ENCODE measurements around the gene ATP1A3. TPM values are rescaled to one million over a fixed set of nuclear protein-coding genes. Genes with fewer than 3 reads are reported as not detected.
A peak's percentile ranks its signal among the peaks of the same experiment; 100 is the strongest.
"Not testable (repeated sequence)": the region's sequence is repeated elsewhere in the genome, so short reads cannot be mapped to it uniquely, and the experiment has no call there.

Gene ATP1A3
- total RNA-seq, 1 experiment from 2014 or later, result 0.66 TPM

GRCh38 chr19:42012747-42013146, 18.7 kb upstream of the ATP1A3 start:
- DNase-seq (ENCODE audit: low spot score), result not testable (repeated sequence)

- no peak for DNase-seq (ENCODE audit: low spot score)
Observed at GRCh38 chr19:42010245-42011126, 16.5 kb upstream of the ATP1A3 start.

- no peak for DNase-seq (ENCODE audit: low spot score)
Observed at GRCh38 chr19:42006569-42006968, 12.5 kb upstream of the ATP1A3 start.

- DNase-seq (ENCODE audit: low spot score), result no peak
Observed at GRCh38 chr19:42005504-42005903, 11.5 kb upstream of the ATP1A3 start.

- no peak for DNase-seq (ENCODE audit: low spot score)
Observed at GRCh38 chr19:42003506-42004294, 9.7 kb upstream of the ATP1A3 start.

GRCh38 chr19:41999878-42000208, 5.8 kb upstream of the ATP1A3 start:
- DNase-seq (ENCODE audit: low spot score), result no peak

GRCh38 chr19:41999071-41999877, 5.2 kb upstream of the ATP1A3 start:
- DNase-seq (ENCODE audit: low spot score), result no peak

GRCh38 chr19:41998246-41999020, 4.4 kb upstream of the ATP1A3 start:
- DNase-seq (ENCODE audit: low spot score), result no peak

- DNase-seq (ENCODE audit: low spot score), result no peak
Observed at GRCh38 chr19:41997851-41998229, 3.8 kb upstream of the ATP1A3 start.

GRCh38 chr19:41997121-41997850, 3.3 kb upstream of the ATP1A3 start:
- peak; percentile 47 for DNase-seq (ENCODE audit: low spot score)

GRCh38 chr19:41995959-41996797, 2.1 kb upstream of the ATP1A3 start:
- DNase-seq (ENCODE audit: low spot score), result no peak

- DNase-seq (ENCODE audit: low spot score), result no peak
Observed at GRCh38 chr19:41994994-41995958, 1.2 kb upstream of the ATP1A3 start.

- no peak for DNase-seq (ENCODE audit: low spot score)
Observed at GRCh38 chr19:41994521-41994971, 516 bp upstream of the ATP1A3 start.

- not testable (repeated sequence) for DNase-seq (ENCODE audit: low spot score)
Observed at GRCh38 chr19:41991925-41992569, 2.0 kb downstream of the ATP1A3 start.

- no peak for DNase-seq (ENCODE audit: low spot score)
Observed at GRCh38 chr19:41991025-41991424, 3.0 kb downstream of the ATP1A3 start.

- no peak for DNase-seq (ENCODE audit: low spot score)
Observed at GRCh38 chr19:41990615-41991014, 3.4 kb downstream of the ATP1A3 start.

- DNase-seq (ENCODE audit: low spot score), result no peak
Observed at GRCh38 chr19:41990028-41990427, 4.0 kb downstream of the ATP1A3 start.

GRCh38 chr19:41988947-41989346, 5.1 kb downstream of the ATP1A3 start:
- DNase-seq (ENCODE audit: low spot score), result no peak

Data from HT-29 (cell line).